ENCODE results near the gene PTPN14.

PTPN14 gene

DNA sequence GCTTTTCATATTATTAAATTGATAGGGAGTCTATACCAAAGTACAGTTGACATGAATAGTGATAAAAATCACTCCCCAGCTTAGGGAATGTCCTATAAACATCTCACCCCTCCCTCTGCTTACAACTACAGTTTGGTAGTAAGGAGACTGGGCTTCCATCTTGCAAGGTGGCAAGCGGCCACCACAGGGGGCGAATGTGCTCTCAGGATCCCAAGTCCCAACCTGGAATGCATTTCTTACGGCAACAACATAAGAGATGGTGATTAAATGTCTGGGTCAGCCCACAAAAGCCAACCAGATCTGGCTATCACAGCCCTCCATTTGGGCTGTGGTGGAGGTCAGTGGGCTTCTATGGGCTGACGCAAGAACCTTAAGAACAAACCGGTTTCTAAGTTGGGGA lies 202.4 kb downstream of the PTPN14 start:
- Histone ChIP-seq H2AFZ (ENCODE audit: low read length) (no peak overlapping the region), H3F3A (ENCODE audit: insufficient read depth, low read length) (no peaks in the 10 kb centered on the region), H3K4me3 (ENCODE audit: low read length) (no peak overlapping the region), H3K36me3 (replicated peaks; ENCODE audit: insufficient read depth, low read length) (no peaks in the 10 kb centered on the region), H3K9me3 (replicated peaks; ENCODE audit: insufficient read depth, low read length) (no peaks in the 10 kb centered on the region), H3K27me3 (replicated peaks; ENCODE audit: insufficient read depth, low read length) (no peaks in the 10 kb centered on the region), H3K4me1 (ENCODE audit: low read length) (no peaks in the 10 kb centered on the region), H3K4me2 (ENCODE audit: low read depth, low read length) (no peak overlapping the region), H3K79me2 (ENCODE audit: low read length) (no peaks in the 10 kb centered on the region), H3K9me2 (replicated peaks; ENCODE audit: insufficient read depth, low read length) (no peaks in the 10 kb centered on the region), H4K20me1 (ENCODE audit: insufficient read depth, low read length) (no peaks in the 10 kb centered on the region), H3K9ac (ENCODE audit: low read length) (no peak overlapping the region), H3K27ac (ENCODE audit: low read length) (no peak overlapping the region)
- DNase-seq: no peak
- TF ChIP-seq EZH2 (optimal IDR thresholded peaks at IDR 0.05; ENCODE audit: low read depth, low read length) (no peak), EZH2phosphoT487 (IDR thresholded peaks at IDR 0.05; ENCODE audit: low read length) (no peak)
- TF ChIP-seq, protein P1, sequence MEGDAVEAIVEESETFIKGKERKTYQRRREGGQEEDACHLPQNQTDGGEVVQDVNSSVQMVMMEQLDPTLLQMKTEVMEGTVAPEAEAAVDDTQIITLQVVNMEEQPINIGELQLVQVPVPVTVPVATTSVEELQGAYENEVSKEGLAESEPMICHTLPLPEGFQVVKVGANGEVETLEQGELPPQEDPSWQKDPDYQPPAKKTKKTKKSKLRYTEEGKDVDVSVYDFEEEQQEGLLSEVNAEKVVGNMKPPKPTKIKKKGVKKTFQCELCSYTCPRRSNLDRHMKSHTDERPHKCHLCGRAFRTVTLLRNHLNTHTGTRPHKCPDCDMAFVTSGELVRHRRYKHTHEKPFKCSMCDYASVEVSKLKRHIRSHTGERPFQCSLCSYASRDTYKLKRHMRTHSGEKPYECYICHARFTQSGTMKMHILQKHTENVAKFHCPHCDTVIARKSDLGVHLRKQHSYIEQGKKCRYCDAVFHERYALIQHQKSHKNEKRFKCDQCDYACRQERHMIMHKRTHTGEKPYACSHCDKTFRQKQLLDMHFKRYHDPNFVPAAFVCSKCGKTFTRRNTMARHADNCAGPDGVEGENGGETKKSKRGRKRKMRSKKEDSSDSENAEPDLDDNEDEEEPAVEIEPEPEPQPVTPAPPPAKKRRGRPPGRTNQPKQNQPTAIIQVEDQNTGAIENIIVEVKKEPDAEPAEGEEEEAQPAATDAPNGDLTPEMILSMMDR (IDR thresholded peaks at IDR 0.05; ENCODE audit: low read length): no peak

DNA sequence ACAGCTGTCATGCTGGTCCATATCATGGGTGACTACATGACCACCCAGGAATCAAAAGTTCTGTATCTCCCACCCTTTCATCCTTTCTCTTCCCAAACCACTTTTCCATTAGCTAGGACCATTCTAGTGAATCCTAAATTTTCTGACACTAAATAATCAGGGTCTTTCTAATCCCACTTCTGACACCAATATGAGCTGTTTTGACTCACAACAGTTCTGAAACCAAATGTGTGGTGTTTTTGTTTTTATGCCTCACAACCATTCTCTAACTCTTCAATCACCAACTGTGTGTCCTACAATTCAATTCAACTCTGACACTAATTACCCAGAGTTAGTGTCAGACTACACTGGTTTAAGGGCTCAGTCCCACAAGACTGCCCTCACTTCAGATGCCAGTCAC lies 206.5 kb downstream of the PTPN14 start:
- Histone ChIP-seq H3K9ac (ENCODE audit: low read length) (no peak overlapping the region), H3K9me3 (replicated peaks; ENCODE audit: insufficient read depth, low read length) (no peaks in the 10 kb centered on the region), H3K27ac (ENCODE audit: low read length) (no peak overlapping the region), H3K79me2 (ENCODE audit: low read length) (no peaks in the 10 kb centered on the region), H3K4me3 (ENCODE audit: low read length) (no peak overlapping the region), H3F3A (ENCODE audit: insufficient read depth, low read length) (no peaks in the 10 kb centered on the region), H3K27me3 (replicated peaks; ENCODE audit: insufficient read depth, low read length) (no peaks in the 10 kb centered on the region), H2AFZ (ENCODE audit: low read length) (no peak overlapping the region), H3K4me1 (ENCODE audit: low read length) (no peaks in the 10 kb centered on the region), H3K4me2 (ENCODE audit: low read depth, low read length) (no peak overlapping the region), H3K36me3 (replicated peaks; ENCODE audit: insufficient read depth, low read length) (no peaks in the 10 kb centered on the region), H4K20me1 (ENCODE audit: insufficient read depth, low read length) (no peaks in the 10 kb centered on the region), H3K9me2 (replicated peaks; ENCODE audit: insufficient read depth, low read length) (no peaks in the 10 kb centered on the region)
- no peak for TF ChIP-seq EZH2 (optimal IDR thresholded peaks at IDR 0.05; ENCODE audit: low read depth, low read length)
- no peak for TF ChIP-seq EZH2phosphoT487 (IDR thresholded peaks at IDR 0.05; ENCODE audit: low read length)
- TF ChIP-seq, protein P1 (IDR thresholded peaks at IDR 0.05; ENCODE audit: low read length): no peak
- no peak for DNase-seq

DNA sequence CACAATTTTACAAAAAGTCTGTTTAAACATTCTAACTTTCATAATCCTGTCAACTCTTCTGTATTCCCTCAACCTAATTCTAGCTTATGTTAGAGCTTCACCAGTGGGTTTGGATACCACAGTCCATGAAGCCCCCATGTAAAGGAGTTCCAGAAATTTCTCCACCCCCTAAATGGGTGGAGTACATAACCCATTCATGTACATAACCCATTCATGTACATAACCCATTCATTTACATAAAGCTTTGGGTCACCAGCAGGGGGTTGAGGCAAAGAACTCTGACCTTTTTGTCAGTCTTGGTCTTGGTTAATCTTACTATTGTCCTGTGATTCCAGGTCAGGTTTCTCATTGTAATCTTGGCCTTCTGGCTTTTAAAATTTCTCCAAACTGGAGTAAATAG lies 208.9 kb downstream of the PTPN14 start:
- Histone ChIP-seq H3K79me2 (ENCODE audit: low read length) (no peaks in the 10 kb centered on the region), H4K20me1 (ENCODE audit: insufficient read depth, low read length) (no peaks in the 10 kb centered on the region), H3K27me3 (replicated peaks; ENCODE audit: insufficient read depth, low read length) (no peaks in the 10 kb centered on the region), H3K9me3 (replicated peaks; ENCODE audit: insufficient read depth, low read length) (no peaks in the 10 kb centered on the region), H3K9ac (ENCODE audit: low read length) (no peak overlapping the region), H3K4me2 (ENCODE audit: low read depth, low read length) (no peak overlapping the region), H3F3A (ENCODE audit: insufficient read depth, low read length) (no peaks in the 10 kb centered on the region), H3K4me1 (ENCODE audit: low read length) (no peaks in the 10 kb centered on the region), H3K4me3 (ENCODE audit: low read length) (no peak overlapping the region), H2AFZ (ENCODE audit: low read length) (no peak overlapping the region), H3K9me2 (replicated peaks; ENCODE audit: insufficient read depth, low read length) (no peaks in the 10 kb centered on the region), H3K27ac (ENCODE audit: low read length) (no peak overlapping the region), H3K36me3 (replicated peaks; ENCODE audit: insufficient read depth, low read length) (no peaks in the 10 kb centered on the region)
- TF ChIP-seq EZH2phosphoT487 (IDR thresholded peaks at IDR 0.05; ENCODE audit: low read length) (no peak), EZH2 (optimal IDR thresholded peaks at IDR 0.05; ENCODE audit: low read depth, low read length) (no peak)
- TF ChIP-seq, protein P1 (IDR thresholded peaks at IDR 0.05; ENCODE audit: low read length): no peak
- DNase-seq: no peak
